HG03196 (cell line): ENCODE measurements around the gene RIPOR1.
A peak's percentile ranks its signal among the peaks of the same experiment; 100 is the strongest.
"Not testable (repeated sequence)": the region's sequence is repeated elsewhere in the genome, so short reads cannot be mapped to it uniquely, and the experiment has no call there.

Experiments
- ATAC-seq: cut with Tn5 transposase; IDR thresholded peaks from one replicate; pipeline ENCODE4 v1.9.1; 2021; ENCODE audit not compliant: unreplicated experiment

Gene RIPOR1, protein sequence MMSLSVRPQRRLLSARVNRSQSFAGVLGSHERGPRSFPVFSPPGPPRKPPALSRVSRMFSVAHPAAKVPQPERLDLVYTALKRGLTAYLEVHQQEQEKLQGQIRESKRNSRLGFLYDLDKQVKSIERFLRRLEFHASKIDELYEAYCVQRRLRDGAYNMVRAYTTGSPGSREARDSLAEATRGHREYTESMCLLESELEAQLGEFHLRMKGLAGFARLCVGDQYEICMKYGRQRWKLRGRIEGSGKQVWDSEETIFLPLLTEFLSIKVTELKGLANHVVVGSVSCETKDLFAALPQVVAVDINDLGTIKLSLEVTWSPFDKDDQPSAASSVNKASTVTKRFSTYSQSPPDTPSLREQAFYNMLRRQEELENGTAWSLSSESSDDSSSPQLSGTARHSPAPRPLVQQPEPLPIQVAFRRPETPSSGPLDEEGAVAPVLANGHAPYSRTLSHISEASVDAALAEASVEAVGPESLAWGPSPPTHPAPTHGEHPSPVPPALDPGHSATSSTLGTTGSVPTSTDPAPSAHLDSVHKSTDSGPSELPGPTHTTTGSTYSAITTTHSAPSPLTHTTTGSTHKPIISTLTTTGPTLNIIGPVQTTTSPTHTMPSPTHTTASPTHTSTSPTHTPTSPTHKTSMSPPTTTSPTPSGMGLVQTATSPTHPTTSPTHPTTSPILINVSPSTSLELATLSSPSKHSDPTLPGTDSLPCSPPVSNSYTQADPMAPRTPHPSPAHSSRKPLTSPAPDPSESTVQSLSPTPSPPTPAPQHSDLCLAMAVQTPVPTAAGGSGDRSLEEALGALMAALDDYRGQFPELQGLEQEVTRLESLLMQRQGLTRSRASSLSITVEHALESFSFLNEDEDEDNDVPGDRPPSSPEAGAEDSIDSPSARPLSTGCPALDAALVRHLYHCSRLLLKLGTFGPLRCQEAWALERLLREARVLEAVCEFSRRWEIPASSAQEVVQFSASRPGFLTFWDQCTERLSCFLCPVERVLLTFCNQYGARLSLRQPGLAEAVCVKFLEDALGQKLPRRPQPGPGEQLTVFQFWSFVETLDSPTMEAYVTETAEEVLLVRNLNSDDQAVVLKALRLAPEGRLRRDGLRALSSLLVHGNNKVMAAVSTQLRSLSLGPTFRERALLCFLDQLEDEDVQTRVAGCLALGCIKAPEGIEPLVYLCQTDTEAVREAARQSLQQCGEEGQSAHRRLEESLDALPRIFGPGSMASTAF

GRCh38 chr16:67528222-67528869, at the start of gene RIPOR1:
Gene RIPOR1 (plus strand): TSS chr16:67528829. CDS start chr16:67538447, 9,618 bp downstream.
- no peak for ATAC-seq

DNA sequence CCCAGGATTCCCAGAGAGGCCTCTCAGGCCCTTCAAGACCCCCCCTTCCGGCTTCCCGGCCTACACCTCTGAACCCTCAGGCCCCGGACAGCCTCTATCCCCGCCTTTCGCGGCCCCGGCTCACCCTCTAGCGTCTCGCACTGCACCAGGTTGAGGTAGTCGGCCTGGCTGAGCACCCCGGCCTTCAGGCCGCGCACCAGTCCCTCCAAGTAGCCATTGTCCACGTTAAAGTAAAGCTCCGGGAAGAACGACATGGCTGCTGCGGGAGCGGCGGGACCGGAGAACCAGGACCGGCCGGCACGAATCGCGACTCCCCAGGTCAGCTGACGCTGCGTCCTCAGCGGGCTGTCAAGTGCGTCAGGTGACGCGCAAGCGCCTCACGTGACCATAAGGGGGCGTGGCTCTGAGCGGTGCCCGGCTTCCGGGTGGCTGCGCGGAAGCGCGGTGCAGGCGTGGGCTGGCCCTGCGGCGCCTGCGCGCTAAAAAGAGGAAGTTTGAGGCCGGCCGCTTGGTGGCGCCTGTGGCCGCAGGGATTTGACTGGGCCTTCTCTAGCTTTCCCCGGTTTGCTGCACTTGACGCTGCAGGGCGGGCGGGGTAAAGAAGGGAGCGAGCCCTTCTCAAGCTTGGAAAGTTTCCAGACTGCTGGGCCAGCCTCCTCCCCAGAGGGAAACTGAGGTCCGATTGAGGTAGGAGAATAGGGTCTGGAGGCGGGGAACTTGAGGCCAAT, 47.6 kb upstream of the RIPOR1 start, which contains the start of gene ATP6V0D1:
Gene ATP6V0D1 (minus strand): TSS at position 325 of the 728 bp plus-strand sequence. CDS start 71 bp downstream, at position 254.
- ATAC-seq = peak; percentile 93

DNA sequence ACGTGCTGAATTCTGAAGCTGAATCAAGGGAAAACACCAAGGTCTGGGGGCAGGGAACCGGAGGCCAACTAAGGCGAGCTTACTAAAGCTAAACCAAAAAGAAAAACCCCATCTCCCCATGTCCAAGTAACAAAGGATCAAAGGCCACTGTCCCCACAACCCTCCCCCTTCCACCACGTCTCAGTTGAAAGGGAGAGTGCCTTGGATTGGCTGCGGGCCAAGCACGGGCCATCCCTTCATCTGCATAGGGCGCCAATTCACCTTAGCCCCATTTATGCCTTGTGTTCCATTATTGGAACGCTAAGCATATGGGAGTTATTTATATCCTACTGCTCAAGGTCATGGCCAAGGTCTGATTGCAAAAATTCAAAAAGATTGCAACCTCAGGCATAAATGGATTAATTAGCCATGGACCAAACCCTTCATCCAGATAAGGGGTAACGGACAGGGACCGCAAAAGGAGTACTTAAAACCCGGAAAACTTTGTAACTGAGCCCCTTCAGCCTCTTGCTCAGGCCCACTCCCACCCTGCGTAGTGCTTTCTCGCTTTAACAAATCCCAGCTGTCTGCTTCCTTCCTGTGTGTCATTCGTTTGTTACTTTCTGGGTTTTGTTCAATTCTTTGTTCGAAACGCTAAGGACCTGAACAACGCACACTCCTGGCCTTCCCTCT, 46.9 kb upstream of the RIPOR1 start:
- ATAC-seq = no peak

GRCh38 chr16:67482233-67482924, 46.2 kb upstream of the RIPOR1 start:
- no peak for ATAC-seq

- ATAC-seq = no peak
Observed at GRCh38 chr16:67483150-67483549, 45.5 kb upstream of the RIPOR1 start, which contains the start of gene AGRP. Gene AGRP (minus strand): TSS chr16:67483547. CDS start chr16:67483398, 149 bp downstream.

DNA sequence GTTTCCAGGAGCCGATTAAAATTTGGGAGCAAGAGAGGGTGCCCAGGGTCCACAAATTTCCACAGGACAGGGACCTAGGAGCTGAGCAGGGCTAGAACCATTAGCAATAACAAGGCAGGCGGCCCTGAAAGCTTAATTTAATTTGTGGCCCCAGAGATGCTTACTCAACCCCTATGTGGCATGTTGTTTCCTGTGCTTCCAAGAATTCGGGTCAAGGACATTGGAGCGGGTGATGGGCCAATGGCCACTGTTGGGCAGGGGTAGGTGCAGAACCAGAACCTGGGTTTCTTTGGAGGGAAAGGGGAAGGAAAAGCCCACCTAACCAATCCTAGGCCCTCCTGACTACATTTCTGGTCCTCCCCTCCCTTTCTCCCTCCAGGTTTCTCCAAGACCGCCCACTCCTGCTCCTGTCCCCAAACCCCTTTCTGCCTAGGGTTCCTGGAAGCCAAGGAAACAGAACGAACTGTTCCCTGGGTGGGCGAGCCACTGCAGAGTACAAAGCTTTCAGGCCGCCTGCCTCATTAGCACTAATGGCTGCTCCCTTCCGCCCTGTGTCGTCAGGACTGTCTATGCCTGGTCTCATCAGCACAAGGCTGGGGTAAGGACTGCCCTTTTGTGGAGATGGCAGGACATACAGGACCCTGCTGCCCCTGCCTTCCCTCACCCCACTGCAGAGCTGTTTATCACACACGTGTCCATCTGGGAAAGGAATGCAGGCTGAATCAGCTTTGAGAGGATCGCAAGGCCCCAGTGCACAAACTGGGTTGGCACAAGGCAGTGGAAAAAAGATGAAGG, 44.7 kb upstream of the RIPOR1 start:
- no peak for ATAC-seq

GRCh38 chr16:67486805-67487204, 41.8 kb upstream of the RIPOR1 start:
- ATAC-seq = no peak

DNA sequence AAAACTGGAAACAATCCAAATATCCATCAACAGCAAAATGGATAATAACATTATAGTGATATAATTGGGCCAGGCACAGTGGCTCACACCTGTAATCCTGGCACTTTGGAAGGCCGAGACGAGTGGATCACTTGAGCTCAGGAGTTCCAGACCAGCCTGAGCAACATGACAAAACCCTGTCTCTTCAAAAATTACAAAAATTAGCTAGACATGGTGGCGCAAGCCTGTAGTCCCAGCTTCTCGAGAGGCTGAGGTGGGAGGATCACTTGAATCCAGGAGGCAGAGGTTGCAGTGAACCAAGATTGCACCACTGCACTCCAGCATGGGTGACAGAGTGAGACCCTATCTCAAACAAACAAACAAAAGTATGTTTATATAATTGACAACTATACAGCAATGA, 41.1 kb upstream of the RIPOR1 start:
- ATAC-seq = not testable (repeated sequence)

DNA sequence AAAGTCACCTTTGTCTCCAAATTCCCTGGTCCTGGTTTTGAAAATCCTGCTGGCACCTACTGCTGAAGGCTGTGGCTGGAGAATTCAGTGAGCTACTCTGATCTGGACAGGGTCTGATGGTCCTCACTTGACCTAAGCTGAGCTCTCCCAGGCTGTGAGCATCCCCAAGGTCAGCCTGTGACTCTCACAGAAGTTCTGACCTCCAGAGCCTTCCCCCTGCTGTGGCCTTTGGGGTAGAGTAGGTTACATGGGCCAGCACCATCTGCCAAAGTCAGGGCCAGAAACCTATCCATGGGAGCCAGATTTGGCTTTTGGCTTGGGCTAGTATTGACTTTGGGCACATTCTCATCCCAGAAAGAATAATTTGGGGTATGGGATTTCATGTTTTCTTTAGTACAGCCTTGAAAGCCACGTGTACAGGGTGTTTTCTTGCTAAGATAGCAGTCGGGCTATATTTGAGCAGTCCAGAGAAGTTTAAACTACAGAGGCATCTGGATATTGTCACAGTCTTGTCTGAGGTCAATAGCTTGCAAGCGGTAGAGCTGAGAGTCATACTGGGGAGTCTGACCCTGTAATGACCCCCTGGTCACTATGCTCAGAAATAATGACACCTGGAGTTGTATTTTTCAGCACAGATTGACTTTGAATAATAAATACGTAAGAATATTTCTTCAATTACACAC, 39.1 kb upstream of the RIPOR1 start:
- ATAC-seq = no peak

- no peak for ATAC-seq
Observed at GRCh38 chr16:67490335-67491096, 38.1 kb upstream of the RIPOR1 start.

DNA sequence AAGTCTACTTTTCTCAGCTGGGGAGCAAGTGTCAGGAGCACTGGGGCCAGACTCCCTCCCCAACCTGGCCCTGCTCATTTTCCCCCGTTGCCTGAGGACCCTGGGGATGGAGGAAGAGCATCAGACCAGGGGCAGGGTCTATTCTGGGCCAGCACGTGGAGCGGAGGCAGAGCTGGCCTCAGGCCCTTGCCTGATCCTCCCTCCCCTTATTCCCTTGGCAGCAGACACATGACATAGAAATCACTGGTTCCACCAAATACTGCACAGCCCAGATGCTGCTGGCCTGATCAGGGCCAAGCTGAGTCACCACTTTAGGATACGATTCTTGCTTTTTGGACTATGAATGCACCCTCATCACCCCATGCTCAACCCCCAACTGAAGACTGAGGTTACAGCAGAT, 29.5 kb upstream of the RIPOR1 start:
- ATAC-seq = no peak

- ATAC-seq = peak; percentile 69
Observed at GRCh38 chr16:67504031-67505021, 24.3 kb upstream of the RIPOR1 start.

DNA sequence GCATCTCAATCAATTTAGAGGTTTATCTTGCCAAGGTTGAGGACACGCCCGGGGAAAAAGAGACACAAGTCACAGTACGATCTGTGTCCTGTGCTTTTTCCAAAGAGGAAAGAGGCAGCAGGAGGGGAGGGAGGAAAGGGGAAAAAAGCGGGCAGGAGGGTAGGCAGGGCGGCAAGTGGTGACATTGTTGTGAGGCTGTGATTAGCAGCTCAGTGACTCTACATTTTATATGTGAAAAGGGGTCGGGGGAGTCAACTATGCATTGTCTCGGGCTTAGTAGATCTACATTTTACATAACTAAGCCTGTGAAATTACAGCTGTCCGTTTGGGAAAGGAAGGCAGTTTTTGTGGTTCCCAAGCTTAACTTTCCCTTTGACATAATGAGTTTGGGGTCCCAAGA, 22.2 kb upstream of the RIPOR1 start:
- no peak for ATAC-seq

GRCh38 chr16:67509016-67509415, 19.6 kb upstream of the RIPOR1 start:
- ATAC-seq = no peak

DNA sequence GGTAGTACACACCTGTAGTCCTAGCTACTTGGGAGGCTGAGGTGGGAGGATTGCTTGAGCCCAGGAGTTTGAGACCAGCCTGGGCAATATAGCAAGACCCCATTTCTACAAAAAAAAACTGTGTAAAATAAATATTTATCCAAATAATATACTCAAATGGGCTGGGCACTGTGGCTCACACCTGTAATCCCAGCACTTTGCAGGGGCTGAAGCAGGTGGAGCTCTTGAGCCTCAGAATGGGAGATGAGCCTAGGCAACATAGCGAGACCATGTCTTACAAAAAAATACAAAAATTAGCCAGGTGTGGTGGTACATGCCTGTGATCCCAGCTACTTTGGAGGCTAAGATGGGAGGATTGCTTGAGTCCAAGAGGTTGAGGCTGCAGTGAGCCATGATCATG, 14.7 kb upstream of the RIPOR1 start:
- ATAC-seq = not testable (repeated sequence)
